ENCODE measurements around the gene ZNF664.

The ZNF664 gene

DNA sequence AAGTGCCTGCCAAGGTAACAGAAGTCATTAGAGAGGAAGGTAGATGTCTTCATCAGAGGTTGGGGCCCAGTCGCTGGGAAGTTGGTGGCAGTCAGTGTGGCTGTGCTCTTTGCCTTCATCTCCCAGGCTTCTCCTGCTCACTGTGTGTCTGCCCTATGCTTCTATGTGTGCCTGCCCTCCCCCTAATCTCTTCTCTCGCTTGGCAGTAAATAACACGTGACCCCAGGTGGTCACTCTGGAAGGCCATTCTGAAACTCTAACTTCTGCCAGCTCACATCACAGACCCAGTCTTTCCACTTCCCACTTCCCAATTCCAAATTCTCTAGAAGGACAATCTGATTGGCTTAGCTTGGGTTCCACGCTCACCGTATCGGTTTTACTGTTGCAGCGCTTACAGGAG, 9.3 kb downstream of the ZNF664 start:
- Histone ChIP-seq H2BK12ac (ENCODE audit: low read length) (no peak overlapping the region), H4K12ac (ENCODE audit: low read depth, low read length) (no peak overlapping the region), H3K79me1 (ENCODE audit: low read length) (no peaks in the 10 kb centered on the region), H3K4ac (ENCODE audit: low read depth, low read length) (no peak overlapping the region), H2AK5ac (ENCODE audit: low read length) (no peak overlapping the region), H3K79me2 (ENCODE audit: control insufficient read depth, insufficient read depth, low read length, poor library complexity) (peaks cover 2% of the 10 kb centered on the region), H2BK120ac (ENCODE audit: insufficient read depth, low read length, poor library complexity) (no peak overlapping the region), H3K14ac (ENCODE audit: low read length) (no peak overlapping the region), H2BK5ac (ENCODE audit: low read depth, low read length, poor library complexity) (no peak overlapping the region), H3K23ac (ENCODE audit: low read length) (no peak overlapping the region), H3K4me1 (ENCODE audit: control insufficient read depth in 1 of 2, insufficient read depth in 2 of 2, low read length in 2 of 2) (no peaks in the 10 kb centered on the region), H4K8ac (ENCODE audit: low read depth, low read length) (no peak overlapping the region), H2AFZ (ENCODE audit: insufficient read depth, low read length, poor library complexity) (no peak overlapping the region), H3K27me3 (ENCODE audit: insufficient read depth, low read length) (no peaks in the 10 kb centered on the region), H4K91ac (ENCODE audit: low read depth, low read length) (no peak overlapping the region), H3K4me3 (ENCODE audit: low read depth, low read length) (no peak overlapping the region), H3K9me3 (ENCODE audit: insufficient read depth, low read depth, low read length) (no peaks in the 10 kb centered on the region), H3K4me2 (ENCODE audit: low read length) (no peak overlapping the region), H3K18ac (ENCODE audit: low read length) (no peak overlapping the region), H3K9ac (ENCODE audit: low read length) (no peak overlapping the region), H3K27ac (ENCODE audit: low read depth, low read length) (no peak overlapping the region), H3K36me3 (ENCODE audit: control insufficient read depth in 1 of 2, insufficient read depth in 2 of 2, low read length in 2 of 2) (peaks cover 9 to 19% of the 10 kb centered on the region in 2 experiments)
- WGBS (ENCODE audit: extremely low coverage, insufficient coverage, insufficient read length): no CpG with 5 or more reads among the region's 7 CpGs
- DNase-seq: no peak

DNA sequence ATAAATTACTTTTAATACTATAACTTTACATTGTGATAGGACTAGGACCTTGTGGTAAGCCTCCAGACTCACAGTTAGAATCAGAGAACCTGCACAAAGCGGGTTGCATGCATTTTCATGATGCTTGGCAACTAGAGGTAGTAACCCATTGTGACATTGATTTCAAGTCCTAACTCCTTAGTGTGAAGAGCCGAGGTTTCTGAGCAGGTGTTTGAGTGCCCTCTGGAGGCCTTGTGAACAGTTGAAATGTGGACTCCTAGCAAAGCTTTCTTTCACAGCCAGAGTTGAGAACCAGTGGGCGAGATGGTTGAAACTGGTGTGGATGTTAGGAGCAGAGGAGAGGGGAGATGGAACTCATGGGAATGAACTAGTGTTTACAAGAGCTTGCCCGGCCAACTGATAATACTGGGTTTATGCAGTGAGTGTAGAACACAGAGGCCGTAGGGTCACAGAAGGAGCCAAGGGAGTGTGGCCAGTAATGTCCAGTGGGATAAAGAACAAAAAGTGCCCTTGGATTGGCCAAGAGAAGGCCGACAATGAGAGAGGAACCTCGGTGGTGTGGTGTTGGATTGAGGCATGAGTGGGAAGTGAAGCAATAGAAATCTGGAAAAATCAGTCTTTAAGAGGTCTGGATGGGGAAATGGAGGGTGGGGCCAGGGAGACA, 10.9 kb downstream of the ZNF664 start:
- Histone ChIP-seq H4K12ac (ENCODE audit: low read depth, low read length) (no peak overlapping the region), H2AK5ac (ENCODE audit: low read length) (no peak overlapping the region), H2BK120ac (ENCODE audit: insufficient read depth, low read length, poor library complexity) (no peak overlapping the region), H3K14ac (ENCODE audit: low read length) (no peak overlapping the region), H2AFZ (ENCODE audit: insufficient read depth, low read length, poor library complexity) (no peak overlapping the region), H4K8ac (ENCODE audit: low read depth, low read length) (no peak overlapping the region), H3K27me3 (ENCODE audit: insufficient read depth, low read length) (no peaks in the 10 kb centered on the region), H3K18ac (ENCODE audit: low read length) (peak overlapping the region; percentile 33), H3K79me1 (ENCODE audit: low read length) (no peaks in the 10 kb centered on the region), H3K79me2 (ENCODE audit: control insufficient read depth, insufficient read depth, low read length, poor library complexity) (peaks cover 2% of the 10 kb centered on the region), H3K9ac (ENCODE audit: low read length) (no peak overlapping the region), H4K91ac (ENCODE audit: low read depth, low read length) (no peak overlapping the region), H3K9me3 (ENCODE audit: insufficient read depth, low read depth, low read length) (no peaks in the 10 kb centered on the region), H3K4me1 (ENCODE audit: control insufficient read depth in 1 of 2, insufficient read depth in 2 of 2, low read length in 2 of 2) (no peaks in the 10 kb centered on the region), H3K27ac (ENCODE audit: low read depth, low read length) (no peak overlapping the region), H3K4me2 (ENCODE audit: low read length) (no peak overlapping the region), H3K23ac (ENCODE audit: low read length) (no peak overlapping the region), H3K4ac (ENCODE audit: low read depth, low read length) (peak overlapping the region; percentile 44), H3K4me3 (ENCODE audit: low read depth, low read length) (no peak overlapping the region), H2BK12ac (ENCODE audit: low read length) (no peak overlapping the region), H3K36me3 (ENCODE audit: control insufficient read depth in 1 of 2, insufficient read depth in 2 of 2, low read length in 2 of 2) (peaks cover 11 to 22% of the 10 kb centered on the region in 2 experiments), H2BK5ac (ENCODE audit: low read depth, low read length, poor library complexity) (no peak overlapping the region)
- no CpG with 5 or more reads among the region's 7 CpGs for WGBS (ENCODE audit: extremely low coverage, insufficient coverage, insufficient read length)
- DNase-seq: peak; percentile 54 to 70

DNA sequence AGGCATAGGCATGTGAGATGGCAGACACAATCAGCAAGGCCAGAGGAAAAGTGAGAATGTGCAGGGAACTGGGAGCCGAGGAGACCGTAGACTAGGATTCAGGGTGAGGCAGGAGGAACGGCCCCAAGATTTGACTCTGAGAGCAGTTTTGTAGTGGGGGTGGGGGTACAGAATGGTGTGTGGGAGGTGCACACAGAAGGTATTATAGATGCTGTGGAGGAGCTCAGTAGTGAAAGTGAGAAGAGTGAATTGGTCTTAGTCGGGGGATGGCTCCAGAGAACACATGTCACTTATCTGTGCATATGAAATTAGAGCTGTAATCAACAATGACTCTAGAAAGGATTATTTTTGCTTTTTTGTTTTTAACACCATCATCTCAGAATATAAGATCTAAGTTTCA, 11.9 kb downstream of the ZNF664 start:
- no peak overlapping the region for H3K14ac ChIP-seq (ENCODE audit: low read length)
- H4K8ac ChIP-seq (ENCODE audit: low read depth, low read length): no peak overlapping the region
- H2BK12ac ChIP-seq (ENCODE audit: low read length): no peak overlapping the region
- DNase-seq: no peak
- H3K9me3 ChIP-seq (ENCODE audit: insufficient read depth, low read depth, low read length): no peaks in the 10 kb centered on the region
- no peak overlapping the region for H4K12ac ChIP-seq (ENCODE audit: low read depth, low read length)
- H3K27me3 ChIP-seq (ENCODE audit: insufficient read depth, low read length): no peaks in the 10 kb centered on the region
- peak overlapping the region; percentile 48 for H3K4ac ChIP-seq (ENCODE audit: low read depth, low read length)
- H3K79me1 ChIP-seq (ENCODE audit: low read length): no peaks in the 10 kb centered on the region
- H2BK120ac ChIP-seq (ENCODE audit: insufficient read depth, low read length, poor library complexity): no peak overlapping the region
- no peak overlapping the region for H2BK5ac ChIP-seq (ENCODE audit: low read depth, low read length, poor library complexity)
- H3K36me3 ChIP-seq (ENCODE audit: control insufficient read depth in 1 of 2, insufficient read depth in 2 of 2, low read length in 2 of 2): peaks cover 8 to 24% of the 10 kb centered on the region in 2 experiments
- H3K23ac ChIP-seq (ENCODE audit: low read length): no peak overlapping the region
- H3K27ac ChIP-seq (ENCODE audit: low read depth, low read length): no peak overlapping the region
- H3K4me1 ChIP-seq (ENCODE audit: control insufficient read depth in 1 of 2, insufficient read depth in 2 of 2, low read length in 2 of 2): no peaks in the 10 kb centered on the region
- no peak overlapping the region for H3K4me2 ChIP-seq (ENCODE audit: low read length)
- no CpG with 5 or more reads among the region's 4 CpGs for WGBS (ENCODE audit: extremely low coverage, insufficient coverage, insufficient read length)
- H2AFZ ChIP-seq (ENCODE audit: insufficient read depth, low read length, poor library complexity): no peak overlapping the region
- H3K79me2 ChIP-seq (ENCODE audit: control insufficient read depth, insufficient read depth, low read length, poor library complexity): peaks cover 2% of the 10 kb centered on the region
- no peak overlapping the region for H3K9ac ChIP-seq (ENCODE audit: low read length)
- H3K18ac ChIP-seq (ENCODE audit: low read length): no peak overlapping the region
- H2AK5ac ChIP-seq (ENCODE audit: low read length): no peak overlapping the region
- H4K91ac ChIP-seq (ENCODE audit: low read depth, low read length): no peak overlapping the region
- no peak overlapping the region for H3K4me3 ChIP-seq (ENCODE audit: low read depth, low read length)

DNA sequence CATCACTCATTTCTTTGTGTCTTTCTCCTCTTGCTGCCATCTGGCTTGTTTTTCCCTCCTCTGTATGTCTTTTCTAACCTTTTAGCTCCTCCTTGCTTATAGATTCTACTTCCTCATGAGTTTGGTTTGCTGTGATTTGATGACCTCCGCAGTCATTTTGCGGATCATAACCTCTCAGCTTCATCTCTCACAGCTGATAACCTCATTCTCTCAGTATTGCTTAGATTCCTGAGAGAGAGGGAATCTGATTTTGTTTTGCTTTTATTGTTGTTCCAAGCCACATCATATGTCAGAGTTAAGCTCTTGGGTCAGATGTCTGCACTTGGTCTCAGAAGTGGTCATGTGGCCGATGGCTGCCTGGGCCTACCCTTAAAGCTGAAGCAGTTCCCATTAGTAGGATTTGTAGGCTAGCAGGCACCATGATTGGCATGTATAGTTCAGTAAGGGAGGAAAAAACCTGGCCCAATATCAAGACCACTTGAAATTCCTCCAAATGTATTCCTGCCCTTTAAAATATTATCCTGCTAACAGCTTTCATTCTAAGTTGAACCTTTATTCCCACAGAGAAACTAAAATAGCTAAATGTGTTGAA, 13.5 kb downstream of the ZNF664 start:
- Histone ChIP-seq H4K8ac (ENCODE audit: low read depth, low read length) (no peak overlapping the region), H3K14ac (ENCODE audit: low read length) (no peak overlapping the region), H3K79me2 (ENCODE audit: control insufficient read depth, insufficient read depth, low read length, poor library complexity) (peaks cover 2% of the 10 kb centered on the region), H3K4me2 (ENCODE audit: low read length) (no peak overlapping the region), H3K9me3 (ENCODE audit: insufficient read depth, low read depth, low read length) (no peaks in the 10 kb centered on the region), H2BK120ac (ENCODE audit: insufficient read depth, low read length, poor library complexity) (no peak overlapping the region), H3K4ac (ENCODE audit: low read depth, low read length) (no peak overlapping the region), H3K18ac (ENCODE audit: low read length) (no peak overlapping the region), H3K27me3 (ENCODE audit: insufficient read depth, low read length) (no peaks in the 10 kb centered on the region), H2BK12ac (ENCODE audit: low read length) (no peak overlapping the region), H4K91ac (ENCODE audit: low read depth, low read length) (no peak overlapping the region), H2AFZ (ENCODE audit: insufficient read depth, low read length, poor library complexity) (no peak overlapping the region), H3K79me1 (ENCODE audit: low read length) (no peaks in the 10 kb centered on the region), H3K4me3 (ENCODE audit: low read depth, low read length) (no peak overlapping the region), H3K36me3 (ENCODE audit: control insufficient read depth in 1 of 2, insufficient read depth in 2 of 2, low read length in 2 of 2) (peaks cover 8 to 24% of the 10 kb centered on the region in 2 experiments), H3K9ac (ENCODE audit: low read length) (no peak overlapping the region), H2AK5ac (ENCODE audit: low read length) (no peak overlapping the region), H3K27ac (ENCODE audit: low read depth, low read length) (no peak overlapping the region), H3K4me1 (ENCODE audit: control insufficient read depth in 1 of 2, insufficient read depth in 2 of 2, low read length in 2 of 2) (peaks cover 0 to 4% of the 10 kb centered on the region in 2 experiments), H2BK5ac (ENCODE audit: low read depth, low read length, poor library complexity) (no peak overlapping the region), H3K23ac (ENCODE audit: low read length) (no peak overlapping the region), H4K12ac (ENCODE audit: low read depth, low read length) (no peak overlapping the region)
- no peak for DNase-seq
- WGBS (ENCODE audit: extremely low coverage, insufficient coverage, insufficient read length): no CpG with 5 or more reads among the region's 3 CpGs
